ENCODE measurements around the gene TTC3. TPM values are rescaled to one million over a fixed set of nuclear protein-coding genes. Genes with fewer than 3 reads are reported as not detected.
A peak's percentile ranks its signal among the peaks of the same experiment; 100 is the strongest.

The TTC3 gene
- total and polyA plus RNA-seq, 2 of the 13 experiments (the other 11 are each of a cell fraction or from before 2014, with no cell fraction given), result 55.7 to 108 TPM

DNA sequence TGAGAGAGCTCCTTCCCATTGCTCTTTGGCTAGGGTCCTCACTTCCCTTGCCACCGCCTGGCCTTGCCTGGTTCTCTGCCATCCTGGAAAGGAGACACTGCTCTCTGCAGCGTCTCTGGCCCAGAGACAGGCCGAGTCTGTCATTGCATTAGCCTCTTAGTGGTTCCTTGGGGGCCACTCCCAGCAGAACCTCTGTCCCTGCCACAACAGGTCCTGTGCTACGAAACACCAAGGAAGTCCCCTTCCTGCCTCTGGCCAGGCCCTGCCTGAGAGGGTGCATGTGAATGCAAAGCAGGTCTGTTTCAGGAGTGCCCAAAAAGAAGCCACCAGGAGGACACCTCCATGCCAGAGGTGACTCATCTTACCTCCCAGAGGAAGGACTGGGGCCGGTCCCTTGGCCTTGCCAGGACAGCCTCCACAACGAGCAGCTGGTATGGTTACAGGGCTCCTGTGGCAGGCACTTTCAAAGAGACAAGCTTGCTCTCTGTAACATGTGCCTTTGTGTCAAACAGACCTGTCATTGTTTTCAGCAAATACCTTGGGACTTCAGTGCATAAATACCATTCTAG lies 134.5 kb downstream of the TTC3 start (continued):
- no peak for TF ChIP-seq RBFOX2 (IDR thresholded peaks at IDR 0.05; ENCODE audit: low read depth, low read length)
- no peak for TF ChIP-seq RFX5 (IDR thresholded peaks at IDR 0.05; ENCODE audit: low read depth, low read length)
- TF ChIP-seq MNT (IDR thresholded peaks at IDR 0.05), result peak; percentile 82
- 0 out of 2 replicates have a peak, but pooled peaks have one; percentile 47 for TF ChIP-seq NCOA2 (CRISPR knock-in tag; IDR thresholded peaks at IDR 0.05)
- TF ChIP-seq ADNP (CRISPR knock-in tag; IDR thresholded peaks at IDR 0.05), result no peak
- TF ChIP-seq BRD4 (CRISPR knock-in tag; IDR thresholded peaks at IDR 0.05), result no peak
- no peak for TF ChIP-seq MLXIP (CRISPR knock-in tag; IDR thresholded peaks at IDR 0.05; ENCODE audit: borderline replicate concordance)
- TF ChIP-seq AKNA (CRISPR knock-in tag; IDR thresholded peaks at IDR 0.05; ENCODE audit: borderline replicate concordance), result no peak
- no peak for TF ChIP-seq ZFP82 (CRISPR knock-in tag; IDR thresholded peaks at IDR 0.05; ENCODE audit: borderline replicate concordance)
- no peak for TF ChIP-seq ZNF777 (CRISPR knock-in tag; IDR thresholded peaks at IDR 0.05)
- no peak for TF ChIP-seq CHD2 (IDR thresholded peaks at IDR 0.05; ENCODE audit: low read depth, low read length)
- TF ChIP-seq NONO (IDR thresholded peaks at IDR 0.05), result no peak
- TF ChIP-seq NONO (CRISPR knock-in tag; conservative IDR thresholded peaks at IDR 0.05), result no peak
- no peak for TF ChIP-seq USF2 (IDR thresholded peaks at IDR 0.05; ENCODE audit: low read depth, low read length)
- TF ChIP-seq USF2 (CRISPR knock-in tag; IDR thresholded peaks at IDR 0.05; ENCODE audit: borderline replicate concordance), result no peak
- TF ChIP-seq, protein P1, sequence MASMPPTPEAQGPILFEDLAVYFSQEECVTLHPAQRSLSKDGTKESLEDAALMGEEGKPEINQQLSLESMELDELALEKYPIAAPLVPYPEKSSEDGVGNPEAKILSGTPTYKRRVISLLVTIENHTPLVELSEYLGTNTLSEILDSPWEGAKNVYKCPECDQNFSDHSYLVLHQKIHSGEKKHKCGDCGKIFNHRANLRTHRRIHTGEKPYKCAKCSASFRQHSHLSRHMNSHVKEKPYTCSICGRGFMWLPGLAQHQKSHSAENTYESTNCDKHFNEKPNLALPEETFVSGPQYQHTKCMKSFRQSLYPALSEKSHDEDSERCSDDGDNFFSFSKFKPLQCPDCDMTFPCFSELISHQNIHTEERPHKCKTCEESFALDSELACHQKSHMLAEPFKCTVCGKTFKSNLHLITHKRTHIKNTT (CRISPR knock-in tag; IDR thresholded peaks at IDR 0.05), result no peak
- TF ChIP-seq ZNF274 (CRISPR knock-in tag; IDR thresholded peaks at IDR 0.05), result no peak
- no peak for TF ChIP-seq RBM39 (IDR thresholded peaks at IDR 0.05; ENCODE audit: low read depth, low read length, poor library complexity, severe bottlenecking)

Data from HepG2 (cell line).